ENCODE results near the gene NCBP2.

- no peak for TF ChIP-seq CTCF (IDR thresholded peaks at IDR 0.05)
- TF ChIP-seq POLR2AphosphoS5 (IDR thresholded peaks at IDR 0.05), result no peak
Measured at GRCh38 chr3:196963631-196963953, 21.3 kb upstream of the NCBP2 start.
